ENCODE measurements around the gene SPPL2A. TPM values are rescaled to one million over a fixed set of nuclear protein-coding genes. Genes with fewer than 3 reads are reported as not detected.

Gene SPPL2A
- total RNA-seq, 1 experiment from 2014 or later: 64.4 TPM

DNA sequence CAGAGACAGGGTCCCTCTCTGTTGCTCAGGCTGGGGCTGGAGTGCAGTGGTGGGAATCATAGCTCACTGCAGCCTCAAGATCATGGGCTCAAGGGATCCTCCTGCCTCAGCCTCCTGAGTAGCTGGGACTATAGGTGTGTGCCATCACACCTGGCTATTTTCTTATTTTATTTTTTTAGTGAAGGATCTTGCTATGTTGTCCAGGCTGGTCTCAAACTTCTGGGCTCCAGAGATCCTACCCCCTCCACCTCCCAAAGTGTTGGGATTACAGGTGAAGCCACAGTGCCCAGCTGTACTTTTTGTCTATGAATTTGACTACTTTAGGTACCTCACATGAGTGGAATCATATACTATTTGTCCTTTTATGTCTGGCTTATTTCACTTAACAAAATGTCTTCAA lies 49.1 kb upstream of the SPPL2A start:
- no peaks in the 10 kb centered on the region for H3K9me3 ChIP-seq (ENCODE audit: control insufficient read depth, low read depth, low read length)
- Mint-ChIP-seq H3K27ac (no peak overlapping the region), H3K4me1 (no peaks in the 10 kb centered on the region), H3K9me3 (no peaks in the 10 kb centered on the region), H3K4me3 (no peak overlapping the region), H3K36me3 (ENCODE audit: insufficient read depth in 1 of 3, low read depth in 3 of 3) (no peaks in the 10 kb centered on the region), H3K27me3 (ENCODE audit: low read depth) (no peaks in the 10 kb centered on the region)
- no peak overlapping the region for H2AFZ ChIP-seq (ENCODE audit: low read length)
- no peak overlapping the region for H3K27ac ChIP-seq (ENCODE audit: insufficient read length, low read depth, low read length)
- no peak overlapping the region for H3K4ac ChIP-seq (ENCODE audit: low read depth, low read length)
- TF ChIP-seq, protein P1, sequence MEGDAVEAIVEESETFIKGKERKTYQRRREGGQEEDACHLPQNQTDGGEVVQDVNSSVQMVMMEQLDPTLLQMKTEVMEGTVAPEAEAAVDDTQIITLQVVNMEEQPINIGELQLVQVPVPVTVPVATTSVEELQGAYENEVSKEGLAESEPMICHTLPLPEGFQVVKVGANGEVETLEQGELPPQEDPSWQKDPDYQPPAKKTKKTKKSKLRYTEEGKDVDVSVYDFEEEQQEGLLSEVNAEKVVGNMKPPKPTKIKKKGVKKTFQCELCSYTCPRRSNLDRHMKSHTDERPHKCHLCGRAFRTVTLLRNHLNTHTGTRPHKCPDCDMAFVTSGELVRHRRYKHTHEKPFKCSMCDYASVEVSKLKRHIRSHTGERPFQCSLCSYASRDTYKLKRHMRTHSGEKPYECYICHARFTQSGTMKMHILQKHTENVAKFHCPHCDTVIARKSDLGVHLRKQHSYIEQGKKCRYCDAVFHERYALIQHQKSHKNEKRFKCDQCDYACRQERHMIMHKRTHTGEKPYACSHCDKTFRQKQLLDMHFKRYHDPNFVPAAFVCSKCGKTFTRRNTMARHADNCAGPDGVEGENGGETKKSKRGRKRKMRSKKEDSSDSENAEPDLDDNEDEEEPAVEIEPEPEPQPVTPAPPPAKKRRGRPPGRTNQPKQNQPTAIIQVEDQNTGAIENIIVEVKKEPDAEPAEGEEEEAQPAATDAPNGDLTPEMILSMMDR (conservative IDR thresholded peaks at IDR 0.05): no peak
- H4K20me1 ChIP-seq (ENCODE audit: control insufficient read depth, insufficient read depth, insufficient read length): no peaks in the 10 kb centered on the region
- no peak overlapping the region for H3K23ac ChIP-seq (ENCODE audit: insufficient read length, low read depth, low read length)
- no peak overlapping the region for H3K4me2 ChIP-seq (ENCODE audit: insufficient read depth, insufficient read length, low read length)
- H3K23me2 ChIP-seq (ENCODE audit: insufficient read length, low read depth, low read length, poor library complexity, severe bottlenecking): no peaks in the 10 kb centered on the region
- H4K91ac ChIP-seq (ENCODE audit: insufficient read length, low read depth, low read length): no peak overlapping the region
- H3T11ph ChIP-seq (ENCODE audit: low read length): no peak overlapping the region
- no peak overlapping the region for H3K14ac ChIP-seq (ENCODE audit: insufficient read depth, low read length)
- H2BK120ac ChIP-seq (ENCODE audit: low read depth, low read length, poor library complexity, severe bottlenecking): no peak overlapping the region
- H3K27me3 ChIP-seq (ENCODE audit: insufficient read depth, low read length): no peaks in the 10 kb centered on the region
- H2BK5ac ChIP-seq (ENCODE audit: insufficient read length, low read length): no peak overlapping the region
- no peaks in the 10 kb centered on the region for H3K4me1 ChIP-seq (ENCODE audit: insufficient read depth, low read length)
- H2BK20ac ChIP-seq (ENCODE audit: low read depth, low read length, poor library complexity, severe bottlenecking): no peak overlapping the region
- H3K18ac ChIP-seq (ENCODE audit: insufficient read length, low read depth, low read length): no peak overlapping the region
- H2BK12ac ChIP-seq (ENCODE audit: insufficient read length, low read depth, low read length): no peak overlapping the region
- H3K79me1 ChIP-seq (ENCODE audit: insufficient read depth, low read depth, low read length, poor library complexity, severe bottlenecking): no peaks in the 10 kb centered on the region
- DNase-seq: no peak
- no peak overlapping the region for H4K8ac ChIP-seq (replicated peaks; ENCODE audit: insufficient read length, low read depth, low read length)
- H3K79me2 ChIP-seq (ENCODE audit: insufficient read depth, low read length): no peaks in the 10 kb centered on the region
- H4K5ac ChIP-seq (ENCODE audit: insufficient read length, low read depth, low read length): no peak overlapping the region
- no peak overlapping the region for H2AK5ac ChIP-seq (ENCODE audit: insufficient read length, low read length)
- no peak overlapping the region for H2BK15ac ChIP-seq (ENCODE audit: low read depth, low read length)
- no peak overlapping the region for H3K56ac ChIP-seq (ENCODE audit: insufficient read length, low read depth, low read length)
- no peak overlapping the region for H3K9ac ChIP-seq (ENCODE audit: extremely low read depth, insufficient read length, low read length)
